ENCODE measurements around the gene ZNF175. TPM values are rescaled to one million over a fixed set of nuclear protein-coding genes. Genes with fewer than 3 reads are reported as not detected.

ZNF175 gene
- total and polyA plus RNA-seq, 12 donors, result 1.6 to 9.6 (median 8.1) TPM

DNA sequence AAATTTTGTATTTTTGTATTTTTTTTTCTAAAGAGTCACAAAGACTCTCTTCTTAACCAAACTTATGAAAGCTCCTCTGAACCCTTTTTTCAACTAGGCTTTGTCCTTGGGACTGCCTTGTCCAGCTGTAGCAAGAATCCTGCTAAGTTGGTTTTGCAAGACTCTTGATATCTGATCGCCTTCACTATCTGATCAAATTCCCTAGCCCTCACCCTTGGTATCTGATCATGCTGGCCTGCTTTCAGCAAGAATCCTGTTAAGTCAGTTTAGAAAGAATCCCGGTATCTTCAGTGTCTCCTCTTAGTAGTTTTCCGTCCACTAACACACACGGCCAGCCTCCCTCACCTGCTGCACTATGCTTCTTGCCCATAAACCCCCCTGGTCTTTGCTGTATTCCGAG is 61.0 kb downstream of the ZNF175 start:
- DNase-seq (no peak), ATAC-seq (no peak)
- TF ChIP-seq CTCF (IDR thresholded peaks at IDR 0.05), result no peak
- WGBS, 2 donors, result 72 to 83% methylated on average over 5 of the region's 5 CpGs
- Histone ChIP-seq H3K27ac (no peak overlapping the region), H3K4me3 (no peak overlapping the region), H3K27me3 (peaks cover 0 to 12% (median 5%) of the 10 kb centered on the region in 7 donors), H3K36me3 (no peaks in the 10 kb centered on the region), H3K4me1 (no peaks in the 10 kb centered on the region), H3K9me3 (peaks cover 0 to 3% (median 0%) of the 10 kb centered on the region in 11 donors)
- intact Hi-C loops (cut with DNase I), result no loop called here

- peak in 6 of 9 donors; percentile 20 to 62 (median 32) for TF ChIP-seq CTCF (IDR thresholded peaks at IDR 0.05)
- H3K27ac ChIP-seq, result no peak overlapping the region
- no peak overlapping the region for H3K4me3 ChIP-seq
- peaks cover 0 to 11% (median 0%) of the 10 kb centered on the region in 9 donors for H3K4me1 ChIP-seq
- no peak for ATAC-seq
- no peaks in the 10 kb centered on the region for H3K36me3 ChIP-seq
- peaks cover 0 to 4% (median 0%) of the 10 kb centered on the region in 11 donors for H3K9me3 ChIP-seq
- H3K27me3 ChIP-seq, result peaks cover 0 to 12% (median 0%) of the 10 kb centered on the region in 7 donors
- no peak for DNase-seq
- WGBS, 2 donors, result 17 to 20% methylated on average over 5 of the region's 5 CpGs
- intact Hi-C loops (cut with DNase I), result no loop called here
These were observed 66.4 kb downstream of the ZNF175 start for GRCh38 chr19:51637362-51637978.

DNA sequence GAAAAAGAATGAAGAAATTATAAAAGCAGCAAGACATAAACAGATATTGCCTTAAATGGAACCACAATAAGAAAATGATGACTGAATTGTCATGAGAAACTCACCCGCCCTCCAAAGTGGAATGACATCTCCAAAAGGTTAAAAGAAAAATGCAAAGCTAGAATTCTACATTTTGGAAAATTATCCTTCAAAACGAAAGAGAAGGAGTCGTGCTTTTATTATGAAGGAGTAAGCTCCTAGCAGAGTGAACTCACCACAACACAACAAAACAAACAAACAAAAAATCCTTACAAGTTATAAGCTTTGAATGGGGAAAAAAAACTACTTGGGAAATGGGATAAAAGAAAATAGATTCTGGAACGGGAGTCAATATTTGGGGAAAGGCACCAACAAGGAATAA is 68.8 kb downstream of the ZNF175 start:
- WGBS, 2 donors, result 61 to 67% methylated on average over 4 of the region's 4 CpGs
- Histone ChIP-seq H3K4me1 (peaks cover 0 to 18% (median 0%) of the 10 kb centered on the region in 9 donors), H3K27ac (no peak overlapping the region), H3K27me3 (peaks cover 0 to 12% (median 0%) of the 10 kb centered on the region in 7 donors), H3K4me3 (no peak overlapping the region), H3K36me3 (peaks cover 0 to 9% (median 0%) of the 10 kb centered on the region in 9 donors), H3K9me3 (peaks cover 0 to 4% (median 0%) of the 10 kb centered on the region in 11 donors)
- ATAC-seq (no peak), DNase-seq (no peak)
- intact Hi-C loops (cut with DNase I), result no loop called here
- TF ChIP-seq CTCF (IDR thresholded peaks at IDR 0.05), result no peak

- H3K36me3 ChIP-seq, result peaks cover 0 to 9% (median 0%) of the 10 kb centered on the region in 9 donors
- no peak overlapping the region for H3K27ac ChIP-seq
- intact Hi-C loops (cut with DNase I), result no loop called here
- TF ChIP-seq CTCF (IDR thresholded peaks at IDR 0.05), result no peak
- WGBS, 2 donors, result 89 to 94% methylated on average over 3 of the region's 3 CpGs
- H3K4me3 ChIP-seq, result no peak overlapping the region
- H3K4me1 ChIP-seq, result peaks cover 0 to 21% (median 0%) of the 10 kb centered on the region in 9 donors
- H3K27me3 ChIP-seq, result peaks cover 0 to 12% (median 0%) of the 10 kb centered on the region in 7 donors
- DNase-seq (no peak), ATAC-seq (no peak)
- peaks cover 0 to 4% (median 0%) of the 10 kb centered on the region in 11 donors for H3K9me3 ChIP-seq
These were observed 69.3 kb downstream of the ZNF175 start for GRCh38 chr19:51640386-51640785.

All from heart right ventricle (tissue), 16 donors.